Measurements from ENCODE around the gene C1QTNF9B. TPM values are rescaled to one million over a fixed set of nuclear protein-coding genes. Genes with fewer than 3 reads are reported as not detected.

C1QTNF9B gene
- total and polyA plus RNA-seq, 2 of the 8 experiments (the other 6 are each of a cell fraction or from before 2014, with no cell fraction given): 0.11 TPM; not detected in 1

DNA sequence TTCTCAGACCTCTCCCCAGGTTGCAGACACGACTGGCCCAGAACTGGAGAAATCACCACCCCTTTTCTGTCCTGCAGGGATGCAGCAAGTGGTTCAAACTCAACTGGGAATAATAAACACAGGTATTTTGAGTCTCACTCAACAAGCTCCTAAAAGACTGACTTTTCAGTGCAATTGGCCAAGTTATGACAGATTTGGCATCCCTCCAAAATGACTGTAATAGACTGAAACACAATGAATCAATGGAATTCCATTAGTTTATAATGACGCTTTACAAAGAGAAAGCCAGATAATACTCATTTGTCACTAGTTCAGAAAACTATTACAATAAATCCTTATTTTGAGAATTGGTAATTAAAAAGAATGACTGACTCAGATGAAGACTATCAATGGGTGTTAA, 46.2 kb downstream of the C1QTNF9B start (continued):
- TF ChIP-seq, protein P1, sequence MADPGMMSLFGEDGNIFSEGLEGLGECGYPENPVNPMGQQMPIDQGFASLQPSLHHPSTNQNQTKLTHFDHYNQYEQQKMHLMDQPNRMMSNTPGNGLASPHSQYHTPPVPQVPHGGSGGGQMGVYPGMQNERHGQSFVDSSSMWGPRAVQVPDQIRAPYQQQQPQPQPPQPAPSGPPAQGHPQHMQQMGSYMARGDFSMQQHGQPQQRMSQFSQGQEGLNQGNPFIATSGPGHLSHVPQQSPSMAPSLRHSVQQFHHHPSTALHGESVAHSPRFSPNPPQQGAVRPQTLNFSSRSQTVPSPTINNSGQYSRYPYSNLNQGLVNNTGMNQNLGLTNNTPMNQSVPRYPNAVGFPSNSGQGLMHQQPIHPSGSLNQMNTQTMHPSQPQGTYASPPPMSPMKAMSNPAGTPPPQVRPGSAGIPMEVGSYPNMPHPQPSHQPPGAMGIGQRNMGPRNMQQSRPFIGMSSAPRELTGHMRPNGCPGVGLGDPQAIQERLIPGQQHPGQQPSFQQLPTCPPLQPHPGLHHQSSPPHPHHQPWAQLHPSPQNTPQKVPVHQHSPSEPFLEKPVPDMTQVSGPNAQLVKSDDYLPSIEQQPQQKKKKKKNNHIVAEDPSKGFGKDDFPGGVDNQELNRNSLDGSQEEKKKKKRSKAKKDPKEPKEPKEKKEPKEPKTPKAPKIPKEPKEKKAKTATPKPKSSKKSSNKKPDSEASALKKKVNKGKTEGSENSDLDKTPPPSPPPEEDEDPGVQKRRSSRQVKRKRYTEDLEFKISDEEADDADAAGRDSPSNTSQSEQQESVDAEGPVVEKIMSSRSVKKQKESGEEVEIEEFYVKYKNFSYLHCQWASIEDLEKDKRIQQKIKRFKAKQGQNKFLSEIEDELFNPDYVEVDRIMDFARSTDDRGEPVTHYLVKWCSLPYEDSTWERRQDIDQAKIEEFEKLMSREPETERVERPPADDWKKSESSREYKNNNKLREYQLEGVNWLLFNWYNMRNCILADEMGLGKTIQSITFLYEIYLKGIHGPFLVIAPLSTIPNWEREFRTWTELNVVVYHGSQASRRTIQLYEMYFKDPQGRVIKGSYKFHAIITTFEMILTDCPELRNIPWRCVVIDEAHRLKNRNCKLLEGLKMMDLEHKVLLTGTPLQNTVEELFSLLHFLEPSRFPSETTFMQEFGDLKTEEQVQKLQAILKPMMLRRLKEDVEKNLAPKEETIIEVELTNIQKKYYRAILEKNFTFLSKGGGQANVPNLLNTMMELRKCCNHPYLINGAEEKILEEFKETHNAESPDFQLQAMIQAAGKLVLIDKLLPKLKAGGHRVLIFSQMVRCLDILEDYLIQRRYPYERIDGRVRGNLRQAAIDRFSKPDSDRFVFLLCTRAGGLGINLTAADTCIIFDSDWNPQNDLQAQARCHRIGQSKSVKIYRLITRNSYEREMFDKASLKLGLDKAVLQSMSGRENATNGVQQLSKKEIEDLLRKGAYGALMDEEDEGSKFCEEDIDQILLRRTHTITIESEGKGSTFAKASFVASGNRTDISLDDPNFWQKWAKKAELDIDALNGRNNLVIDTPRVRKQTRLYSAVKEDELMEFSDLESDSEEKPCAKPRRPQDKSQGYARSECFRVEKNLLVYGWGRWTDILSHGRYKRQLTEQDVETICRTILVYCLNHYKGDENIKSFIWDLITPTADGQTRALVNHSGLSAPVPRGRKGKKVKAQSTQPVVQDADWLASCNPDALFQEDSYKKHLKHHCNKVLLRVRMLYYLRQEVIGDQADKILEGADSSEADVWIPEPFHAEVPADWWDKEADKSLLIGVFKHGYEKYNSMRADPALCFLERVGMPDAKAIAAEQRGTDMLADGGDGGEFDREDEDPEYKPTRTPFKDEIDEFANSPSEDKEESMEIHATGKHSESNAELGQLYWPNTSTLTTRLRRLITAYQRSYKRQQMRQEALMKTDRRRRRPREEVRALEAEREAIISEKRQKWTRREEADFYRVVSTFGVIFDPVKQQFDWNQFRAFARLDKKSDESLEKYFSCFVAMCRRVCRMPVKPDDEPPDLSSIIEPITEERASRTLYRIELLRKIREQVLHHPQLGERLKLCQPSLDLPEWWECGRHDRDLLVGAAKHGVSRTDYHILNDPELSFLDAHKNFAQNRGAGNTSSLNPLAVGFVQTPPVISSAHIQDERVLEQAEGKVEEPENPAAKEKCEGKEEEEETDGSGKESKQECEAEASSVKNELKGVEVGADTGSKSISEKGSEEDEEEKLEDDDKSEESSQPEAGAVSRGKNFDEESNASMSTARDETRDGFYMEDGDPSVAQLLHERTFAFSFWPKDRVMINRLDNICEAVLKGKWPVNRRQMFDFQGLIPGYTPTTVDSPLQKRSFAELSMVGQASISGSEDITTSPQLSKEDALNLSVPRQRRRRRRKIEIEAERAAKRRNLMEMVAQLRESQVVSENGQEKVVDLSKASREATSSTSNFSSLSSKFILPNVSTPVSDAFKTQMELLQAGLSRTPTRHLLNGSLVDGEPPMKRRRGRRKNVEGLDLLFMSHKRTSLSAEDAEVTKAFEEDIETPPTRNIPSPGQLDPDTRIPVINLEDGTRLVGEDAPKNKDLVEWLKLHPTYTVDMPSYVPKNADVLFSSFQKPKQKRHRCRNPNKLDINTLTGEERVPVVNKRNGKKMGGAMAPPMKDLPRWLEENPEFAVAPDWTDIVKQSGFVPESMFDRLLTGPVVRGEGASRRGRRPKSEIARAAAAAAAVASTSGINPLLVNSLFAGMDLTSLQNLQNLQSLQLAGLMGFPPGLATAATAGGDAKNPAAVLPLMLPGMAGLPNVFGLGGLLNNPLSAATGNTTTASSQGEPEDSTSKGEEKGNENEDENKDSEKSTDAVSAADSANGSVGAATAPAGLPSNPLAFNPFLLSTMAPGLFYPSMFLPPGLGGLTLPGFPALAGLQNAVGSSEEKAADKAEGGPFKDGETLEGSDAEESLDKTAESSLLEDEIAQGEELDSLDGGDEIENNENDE (IDR thresholded peaks at IDR 0.05; ENCODE audit: insufficient replicate concordance, low read length): no peak
- TF ChIP-seq POLR2AphosphoS5 (IDR thresholded peaks at IDR 0.05; ENCODE audit: low read depth, low read length): no peak
- no peak for TF ChIP-seq SP4 (IDR thresholded peaks at IDR 0.05; ENCODE audit: low read length)
- no peak for TF ChIP-seq NANOG (IDR thresholded peaks at IDR 0.05; ENCODE audit: insufficient read depth, low read depth, low read length, poor library complexity, severe bottlenecking)
- TF ChIP-seq ASH2L (IDR thresholded peaks at IDR 0.05; ENCODE audit: low read length): no peak
- no peak for TF ChIP-seq EGR1 (IDR thresholded peaks at IDR 0.05; ENCODE audit: borderline replicate concordance, low read depth, low read length)
